Activated T-helper 9 cell treated with anti-CD3 and anti-CD28 coated beads, Interleukin-2, amount 50 U/mL, for 16 hours (primary cell): ENCODE results near the gene ALK.
A peak's percentile ranks its signal among the peaks of the same experiment; 100 is the strongest.

Experiments used
- DNase-seq: peaks from one replicate; pipeline ENCODE4 v3.0.0-alpha.2; 2020; ENCODE audit warnings: low read depth

The ALK gene

DNA sequence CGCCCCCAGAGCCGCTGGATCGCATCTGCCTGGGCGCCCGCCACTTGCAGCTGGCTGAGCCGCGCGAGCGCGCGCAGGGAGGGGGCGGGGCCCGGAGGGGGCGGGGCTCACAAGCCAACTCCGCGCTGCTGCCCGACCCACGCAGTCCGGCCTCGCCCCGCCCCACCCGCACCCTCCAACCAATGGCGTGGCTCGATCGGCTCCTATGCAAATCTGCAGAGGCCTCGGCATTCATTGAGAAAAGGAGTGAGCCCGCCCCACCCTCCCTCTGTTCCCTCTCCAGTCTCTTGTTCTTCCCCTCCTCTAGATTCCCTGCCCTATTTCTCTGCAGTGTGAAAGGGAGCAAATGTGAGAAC lies at the start of gene ALK:
Gene ALK, minus strand, starts transcription at position 27 of the 356 bp plus-strand sequence. CDS start 927 bp downstream, outside the sequence.
- DNase-seq, result peak; percentile 34

DNA sequence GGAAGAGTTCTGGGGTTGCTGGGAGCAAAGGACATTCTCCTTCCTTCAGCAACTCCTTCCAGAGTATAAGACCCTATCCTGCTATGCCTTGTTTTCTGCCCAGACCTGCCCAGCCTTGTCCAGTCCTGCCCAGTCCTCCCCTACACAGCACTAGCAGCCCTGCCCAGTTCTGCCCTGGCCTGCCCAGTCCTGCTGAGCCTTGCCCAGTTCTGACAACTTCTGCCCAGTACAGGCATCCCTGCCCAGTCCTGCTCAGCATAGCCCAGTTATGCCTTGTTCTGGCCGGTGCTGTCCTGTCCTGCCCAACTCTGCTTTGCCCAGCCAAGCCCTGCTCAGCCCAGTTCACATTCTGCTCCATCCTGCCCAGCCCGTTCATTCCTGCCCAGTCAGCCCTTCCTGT lies 44.9 kb upstream of the ALK start:
- no peak for DNase-seq

DNA sequence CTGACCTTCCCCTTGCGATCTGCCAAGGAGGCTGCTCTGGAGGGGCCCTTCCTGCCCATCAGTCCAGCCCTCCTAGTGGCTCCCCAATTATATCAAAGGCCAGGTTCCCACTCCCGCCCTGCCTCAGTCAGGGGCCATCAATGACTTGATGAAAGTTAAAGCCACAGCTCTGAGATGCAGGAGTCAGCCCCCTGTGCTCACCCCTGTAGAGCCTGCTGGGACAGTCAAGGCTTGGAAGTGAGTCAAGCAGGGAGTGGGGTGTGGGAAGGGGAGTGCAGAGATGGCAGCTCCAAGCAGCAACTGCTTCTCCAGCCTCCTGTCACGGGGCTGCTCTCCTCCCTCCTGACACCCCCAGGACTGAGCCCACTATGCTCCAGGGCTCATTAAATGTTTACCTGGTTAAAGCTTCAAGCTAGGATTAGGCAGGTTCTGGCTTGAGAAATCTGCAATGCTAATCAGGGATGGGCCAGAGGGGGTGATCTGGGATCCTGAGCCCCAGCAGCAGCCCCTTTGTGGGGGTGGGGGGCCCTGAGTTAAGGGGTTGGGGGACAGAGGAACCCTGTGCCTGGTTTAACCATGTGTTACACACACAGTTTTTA lies 42.7 kb upstream of the ALK start:
- no peak for DNase-seq

DNA sequence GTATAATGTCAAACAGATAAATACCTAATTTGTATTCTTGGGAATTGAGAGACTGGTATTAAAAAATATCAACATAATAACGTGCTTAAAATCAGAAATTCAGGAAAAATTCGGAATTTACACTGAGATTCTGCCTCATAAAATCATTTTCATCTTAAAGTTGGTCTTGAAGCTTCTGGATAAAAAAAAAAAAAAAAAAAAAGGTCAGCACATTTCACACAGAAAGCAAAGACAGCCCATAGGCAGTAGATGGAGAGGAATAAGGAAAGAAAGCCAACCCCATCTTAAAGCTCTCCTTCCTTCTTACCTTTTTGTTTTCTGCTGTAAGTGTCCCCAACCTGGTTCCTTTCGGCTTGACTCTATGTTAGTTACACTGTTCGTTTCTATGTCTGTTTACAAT lies 41.5 kb upstream of the ALK start:
- DNase-seq, result no peak

DNA sequence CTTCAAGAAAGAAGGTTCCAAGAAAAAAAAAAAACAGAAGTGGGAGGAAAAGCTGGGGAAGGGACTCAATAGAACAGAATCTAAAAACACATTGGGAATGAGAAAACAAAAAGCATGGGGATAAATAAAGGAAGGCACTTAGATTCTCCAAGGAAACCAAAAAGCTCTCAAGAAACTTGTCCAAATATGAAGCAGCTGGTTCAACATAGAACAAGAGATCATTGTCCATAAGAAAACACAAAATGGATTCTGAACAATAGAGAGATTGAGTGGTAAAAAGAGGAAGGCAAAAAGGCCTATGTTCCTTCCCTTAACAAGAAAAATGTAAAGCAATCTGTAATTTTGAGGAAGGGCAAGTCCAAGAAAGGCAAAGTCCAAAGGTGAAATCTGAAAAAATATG lies 32.9 kb upstream of the ALK start:
- no peak for DNase-seq

DNA sequence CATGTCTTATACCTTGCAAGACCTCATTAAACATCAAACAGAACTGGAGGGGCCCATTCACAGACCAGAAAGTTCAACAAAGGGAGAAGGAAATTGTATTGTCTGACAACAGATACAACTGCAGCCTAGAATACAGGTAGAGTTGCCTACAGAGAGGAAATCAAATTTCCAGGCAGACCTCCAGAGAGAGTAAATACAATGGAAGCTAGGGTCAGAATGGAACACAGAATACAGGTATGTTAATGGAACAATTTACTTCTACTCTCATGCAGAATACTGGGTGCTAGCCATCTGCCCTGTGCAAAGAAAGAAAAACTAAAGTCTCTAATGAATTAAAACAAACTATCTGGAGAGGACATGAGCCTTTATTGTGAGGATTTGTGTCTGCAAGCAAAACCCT lies 31.6 kb upstream of the ALK start:
- DNase-seq, result no peak

DNA sequence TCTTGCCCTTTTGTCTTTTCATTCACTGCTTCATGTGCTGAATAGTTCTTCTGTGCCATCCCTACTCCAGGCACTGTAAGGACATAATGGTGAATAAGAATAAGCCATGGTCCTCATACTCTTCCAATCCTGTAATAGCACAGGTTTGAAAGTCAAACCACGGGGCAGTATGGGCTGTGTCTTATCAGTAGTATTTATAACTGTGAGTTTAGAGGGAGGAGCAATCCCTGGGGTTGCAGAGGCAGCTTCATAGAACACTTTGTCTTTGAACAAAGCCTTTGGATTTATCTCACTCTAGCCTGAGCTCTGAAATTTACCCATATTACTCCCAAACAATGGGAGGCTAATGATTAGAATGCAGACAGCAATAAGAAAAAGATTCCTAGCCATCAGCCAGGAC lies 30.2 kb upstream of the ALK start:
- DNase-seq, result no peak

DNA sequence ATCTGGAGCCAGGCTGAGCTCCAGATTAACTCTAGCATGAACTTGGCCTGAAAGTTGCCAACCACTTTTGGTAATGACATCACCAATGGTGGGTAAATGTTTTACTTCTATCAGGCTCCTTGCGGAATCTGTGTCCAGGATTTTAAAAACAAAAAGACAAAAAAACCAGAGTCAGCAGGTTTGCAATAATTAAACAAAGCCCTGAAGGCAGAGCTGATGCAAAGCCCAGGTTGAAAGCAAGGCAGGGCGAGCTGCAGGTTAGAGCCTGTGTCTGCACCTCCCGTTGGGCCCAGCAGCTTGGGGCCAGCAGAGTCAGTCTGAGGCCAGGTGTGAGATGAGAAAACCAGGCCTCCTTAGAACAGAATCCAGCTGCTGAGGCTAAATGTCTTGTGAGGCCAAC lies 29.1 kb upstream of the ALK start:
- DNase-seq, result no peak

DNA sequence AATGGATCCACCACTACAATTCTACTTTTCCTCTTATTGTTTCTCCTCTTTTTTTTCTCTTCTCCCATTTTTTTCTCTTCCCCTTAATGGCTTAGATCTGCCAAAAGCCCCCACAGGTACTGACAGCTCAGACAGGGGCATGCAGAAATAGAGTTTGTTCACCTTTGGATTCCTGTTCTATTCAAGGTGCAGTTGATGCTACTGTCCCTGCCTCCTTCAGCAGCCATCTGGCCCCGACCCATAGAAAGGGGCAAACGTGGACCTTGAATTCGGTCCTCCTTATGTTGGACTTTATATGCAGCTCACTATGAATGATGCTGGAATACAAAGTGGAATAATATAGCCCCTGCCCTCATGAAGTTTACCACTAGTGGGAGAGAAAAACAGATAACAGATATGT lies 27.7 kb upstream of the ALK start:
- no peak for DNase-seq

DNA sequence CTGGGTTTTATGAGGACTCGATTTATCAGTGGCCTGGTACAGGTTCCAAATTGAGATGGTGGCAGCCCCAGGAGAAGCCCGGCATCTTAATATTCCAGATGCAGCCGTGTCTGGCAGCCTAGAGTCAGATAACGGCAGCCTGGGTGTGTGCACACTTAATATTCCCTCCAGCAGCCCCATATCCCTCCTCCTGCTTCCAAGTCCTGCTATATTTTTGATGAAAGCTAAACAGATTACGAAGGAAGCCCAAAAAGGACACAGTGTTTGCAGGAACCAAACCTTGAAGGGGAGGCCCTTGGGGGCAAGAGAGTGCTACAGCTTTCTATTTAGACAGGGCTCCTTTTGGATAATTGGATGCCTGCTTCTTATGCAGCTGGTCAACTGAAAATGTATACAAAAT lies 25.1 kb upstream of the ALK start:
- DNase-seq, result no peak

DNA sequence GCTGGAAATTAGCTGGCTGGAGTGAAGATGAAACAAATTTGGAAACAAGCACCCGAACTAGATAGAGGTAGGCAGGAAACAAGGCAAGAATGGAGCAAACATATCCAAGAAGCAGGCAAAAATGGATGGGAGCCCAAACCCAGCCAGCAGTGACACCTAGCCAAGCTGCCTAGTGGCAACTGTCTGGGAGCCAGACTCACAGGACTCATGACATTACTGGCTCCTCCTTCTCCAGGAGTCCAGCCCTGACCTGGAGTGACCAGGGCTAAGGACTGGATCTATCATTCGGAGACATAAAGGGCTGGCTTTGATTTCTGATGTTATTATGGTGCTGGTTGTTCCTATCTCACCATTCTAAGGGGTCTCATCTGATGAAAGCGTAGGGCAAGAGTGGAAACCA lies 21.3 kb upstream of the ALK start:
- DNase-seq, result no peak

DNA sequence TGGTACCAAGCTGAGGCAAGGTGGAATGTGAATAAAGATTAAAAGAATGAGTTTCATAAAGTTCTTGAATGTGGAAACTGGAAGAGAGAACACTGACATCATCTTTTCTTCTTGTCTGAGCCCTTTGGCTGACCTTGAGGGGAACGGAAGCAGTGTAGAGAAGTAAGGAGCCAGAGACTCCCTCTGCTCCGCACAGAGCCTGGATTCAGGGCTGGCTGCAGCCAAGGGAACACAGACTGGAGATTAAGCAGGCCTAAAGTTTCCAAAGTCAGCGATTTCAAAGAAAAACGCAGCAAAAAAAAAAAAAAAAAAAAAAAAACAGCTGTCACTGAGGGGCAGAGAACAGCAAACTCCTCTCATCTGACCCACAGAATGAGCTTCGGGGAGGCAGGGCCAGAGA lies 19.3 kb upstream of the ALK start:
- DNase-seq, result no peak

DNA sequence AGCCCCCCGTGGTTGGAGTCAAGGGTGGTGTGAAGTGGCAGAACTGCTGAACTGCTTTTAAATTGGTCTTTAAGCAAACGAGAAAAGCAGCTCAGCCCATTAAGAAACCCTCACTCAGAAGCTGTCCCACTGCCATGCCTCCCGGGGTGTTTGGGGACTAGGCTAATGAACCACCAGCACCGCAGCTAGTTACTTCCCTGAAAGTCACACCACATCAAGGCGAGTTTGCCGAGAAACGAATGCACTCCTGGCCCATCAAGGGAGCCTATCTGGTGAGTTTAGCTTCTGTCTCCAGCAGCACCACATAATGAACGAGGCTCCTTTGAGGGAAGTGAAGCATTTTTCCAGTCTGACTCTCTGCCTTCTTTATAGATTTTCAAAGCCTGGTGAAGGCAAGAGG lies 14.6 kb upstream of the ALK start:
- no peak for DNase-seq

DNA sequence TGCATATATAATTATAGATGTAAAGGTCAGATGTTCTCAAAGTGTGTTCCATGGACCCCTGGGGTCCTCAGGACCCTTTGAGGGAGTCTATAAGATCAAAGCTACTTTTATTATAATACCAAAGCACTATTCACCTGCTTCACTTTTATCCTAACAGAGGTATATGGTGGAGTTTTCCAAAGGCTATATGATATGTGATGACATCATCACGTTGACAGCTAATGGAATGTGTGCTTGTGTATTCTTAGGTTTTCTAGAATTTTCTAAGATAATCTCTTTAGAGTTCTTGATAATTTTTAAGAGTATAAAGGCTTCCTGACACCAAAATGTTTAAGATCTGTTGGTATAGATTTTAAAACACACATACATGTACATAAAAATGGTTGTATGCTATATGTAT lies 10.4 kb upstream of the ALK start:
- DNase-seq, result no peak

DNA sequence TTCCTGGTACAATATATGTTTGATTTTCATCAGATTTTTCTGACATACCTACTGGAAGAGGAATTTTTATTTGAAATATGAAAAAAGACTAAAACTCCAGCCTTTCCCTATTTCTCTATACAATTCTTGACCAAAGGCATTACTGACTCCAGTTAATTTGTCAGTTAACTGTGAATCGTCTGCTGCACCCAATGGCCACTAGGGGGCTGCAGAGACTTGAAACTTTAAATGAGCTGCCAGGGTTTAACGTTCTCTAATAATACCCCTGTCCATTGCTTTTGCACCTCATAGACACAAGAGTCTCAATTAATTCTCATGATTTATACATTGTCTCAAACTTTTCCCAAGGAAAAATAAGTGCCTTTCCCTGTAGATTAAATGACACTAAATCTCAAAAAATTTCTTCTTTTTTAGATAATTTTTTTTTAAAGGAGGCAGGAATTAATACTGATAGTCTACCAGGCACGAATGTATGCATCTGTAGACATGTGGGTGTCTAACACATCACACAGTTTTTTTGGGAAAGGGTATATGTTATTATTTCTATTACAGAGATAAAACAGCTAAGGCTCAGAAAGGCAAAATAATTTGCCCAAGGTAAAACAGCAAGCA lies 1.8 kb upstream of the ALK start:
- DNase-seq, result peak; percentile 15

DNA sequence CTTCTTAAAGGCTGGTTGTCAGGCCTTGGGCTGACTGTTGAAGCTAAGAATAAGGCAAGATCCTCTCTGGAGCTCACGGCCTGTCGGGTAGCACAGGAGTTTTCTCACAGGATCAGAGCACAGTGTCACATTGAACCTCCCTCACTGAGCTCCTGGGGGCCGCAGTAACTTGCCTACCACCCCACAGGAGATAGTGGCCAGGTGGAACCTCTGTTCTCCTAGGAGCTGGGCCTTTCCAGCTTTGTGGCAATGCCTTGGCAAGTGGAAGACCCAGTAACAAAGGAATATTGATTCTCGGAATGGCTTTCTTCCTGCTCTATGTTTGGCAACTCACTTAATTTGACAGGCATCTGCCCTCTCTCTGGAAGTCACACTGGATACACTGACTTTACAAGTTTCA lies 1.2 kb upstream of the ALK start:
- DNase-seq, result no peak

DNA sequence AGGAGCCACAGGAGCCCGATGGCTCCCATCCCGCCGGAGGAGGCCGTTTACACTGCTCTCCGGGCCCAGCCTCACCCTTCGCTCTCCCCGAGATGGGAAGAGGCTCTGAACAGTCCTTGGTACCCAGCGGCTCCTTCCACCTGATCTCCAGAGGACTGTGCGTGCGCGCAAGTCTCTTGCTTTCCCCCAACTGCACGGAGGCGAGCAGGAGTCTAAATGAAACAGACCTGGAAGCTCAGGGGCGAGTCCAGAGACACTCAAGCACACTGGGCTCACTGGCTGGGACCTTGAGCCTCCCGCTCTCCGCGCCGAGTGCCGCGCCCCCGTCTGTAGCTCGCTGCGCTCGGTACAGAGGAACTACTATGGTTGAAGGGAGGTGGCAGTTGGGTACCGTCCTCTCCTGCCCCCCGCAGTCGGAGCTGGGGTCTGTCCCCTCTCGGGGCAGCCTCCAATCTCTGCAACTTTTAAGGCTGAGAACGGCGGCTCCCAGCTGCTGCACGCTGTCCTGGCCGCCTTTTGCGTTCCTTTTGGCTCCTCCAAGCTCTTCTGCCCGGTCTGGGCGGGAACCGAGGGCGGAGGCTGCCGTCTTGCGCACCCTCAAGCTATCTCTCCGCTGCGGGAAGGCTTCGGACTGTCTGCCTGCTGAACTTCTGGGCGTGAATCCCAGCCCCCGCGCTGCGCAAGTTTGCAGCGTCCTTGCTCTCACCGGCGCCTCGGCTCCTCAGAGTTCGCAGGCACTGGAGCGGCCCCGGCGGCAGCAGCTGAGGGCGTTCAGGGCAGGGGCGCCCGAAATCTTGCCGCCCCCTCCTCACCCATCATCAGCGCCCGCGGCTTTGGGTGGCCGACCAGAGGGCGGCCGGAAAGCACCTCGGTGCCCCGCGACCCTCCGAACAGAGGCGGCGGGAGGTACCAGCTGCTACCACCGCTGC lies 491 bp downstream of the ALK start:
- DNase-seq, result no peak

DNA sequence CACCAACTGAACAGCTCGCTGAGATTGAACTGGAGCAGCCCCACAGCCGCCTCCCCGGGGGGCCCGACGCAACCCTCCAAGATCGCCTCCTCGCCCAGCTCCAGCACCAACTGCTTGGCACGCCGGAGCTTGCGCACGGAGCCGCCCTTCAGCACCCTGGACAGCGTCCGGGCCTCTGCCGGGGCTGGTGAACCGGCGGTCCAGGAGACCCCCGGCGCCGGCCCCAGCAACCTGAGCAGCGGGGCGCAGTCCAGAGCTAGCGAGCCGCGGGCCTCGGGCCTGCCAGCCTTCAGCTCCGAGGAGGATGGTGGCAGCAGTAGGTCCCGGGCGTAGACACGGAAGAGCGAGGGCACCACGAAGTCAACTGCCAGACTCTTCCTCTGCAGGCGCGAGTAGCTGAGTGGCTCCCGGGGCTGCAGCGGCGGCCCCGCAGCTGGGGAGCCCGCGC lies 1.2 kb downstream of the ALK start:
- no peak for DNase-seq

DNA sequence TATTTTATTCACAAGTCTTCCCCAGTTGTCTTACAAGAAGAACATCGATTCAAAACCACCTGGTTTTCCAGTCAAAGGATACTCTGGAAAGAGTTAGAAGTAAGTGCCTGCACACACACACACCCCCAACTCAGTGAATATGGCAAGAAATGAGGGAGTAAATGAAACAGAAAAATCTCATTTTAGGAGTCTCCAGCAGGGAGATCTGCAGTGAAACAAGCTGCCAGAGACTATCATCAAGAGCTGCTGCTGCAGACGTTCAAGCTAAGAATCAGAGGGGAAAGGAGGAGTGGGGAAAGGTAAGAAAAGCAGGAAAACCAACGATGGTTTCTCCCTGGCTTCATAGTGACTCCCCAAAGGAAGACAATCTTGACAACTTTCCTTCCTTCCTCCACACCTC lies 2.4 kb downstream of the ALK start:
- DNase-seq, result no peak

DNA sequence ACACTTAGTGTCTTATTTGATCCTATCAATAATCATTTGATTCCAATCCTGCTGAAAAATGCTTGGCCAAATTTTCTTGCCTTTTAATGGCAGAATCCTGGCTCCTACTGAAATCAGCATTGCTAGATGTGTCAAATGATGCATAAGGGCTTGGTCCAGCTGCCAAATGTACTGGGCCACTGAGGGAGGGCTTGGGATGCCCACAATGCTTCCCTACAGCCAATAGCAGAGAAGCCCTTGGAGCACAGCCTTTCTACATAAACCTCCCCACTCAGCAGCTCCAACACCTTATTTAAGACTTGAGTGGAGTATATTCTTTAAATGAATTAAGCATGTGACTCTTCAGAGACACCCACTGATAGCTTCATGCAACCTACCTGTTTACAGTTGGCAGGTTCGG lies 3.6 kb downstream of the ALK start:
- DNase-seq, result no peak

DNA sequence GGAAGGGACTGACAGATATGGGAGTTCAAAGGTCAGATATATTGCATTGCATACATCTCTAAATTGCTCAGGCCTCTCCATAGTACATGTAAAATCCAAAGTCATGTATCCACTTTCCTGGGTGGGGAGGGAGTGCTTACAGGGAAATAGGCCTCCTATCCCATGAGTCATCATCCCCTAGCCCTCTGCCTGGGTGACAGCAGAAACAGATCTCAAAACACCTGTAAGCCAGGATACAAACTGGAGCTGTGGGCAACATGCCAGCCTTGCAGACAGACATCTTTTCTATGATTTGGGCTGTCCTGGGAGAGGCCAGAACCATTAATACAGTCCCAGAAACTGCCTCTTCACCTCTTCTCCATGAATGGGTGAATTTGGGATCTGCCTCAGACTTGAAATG lies 4.8 kb downstream of the ALK start:
- no peak for DNase-seq

DNA sequence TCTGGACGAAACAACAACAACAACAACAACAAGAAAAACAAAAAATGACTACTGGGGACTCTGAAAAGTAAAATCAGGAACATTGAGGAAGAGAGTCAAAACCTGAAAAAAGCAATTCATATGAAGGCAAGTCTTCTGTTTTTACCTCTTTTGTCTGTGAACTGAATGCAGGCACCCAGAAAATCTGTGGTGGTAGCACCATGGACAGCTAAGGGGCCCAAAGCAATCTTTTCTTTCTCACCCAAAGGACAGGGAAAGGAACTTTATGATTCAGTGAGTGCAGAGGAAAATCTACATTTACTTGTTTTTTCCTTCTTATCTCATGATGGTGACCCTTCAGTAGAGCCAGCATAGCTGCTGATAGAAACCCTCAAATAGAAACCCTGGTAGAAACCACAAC lies 10.4 kb downstream of the ALK start:
- no peak for DNase-seq

DNA sequence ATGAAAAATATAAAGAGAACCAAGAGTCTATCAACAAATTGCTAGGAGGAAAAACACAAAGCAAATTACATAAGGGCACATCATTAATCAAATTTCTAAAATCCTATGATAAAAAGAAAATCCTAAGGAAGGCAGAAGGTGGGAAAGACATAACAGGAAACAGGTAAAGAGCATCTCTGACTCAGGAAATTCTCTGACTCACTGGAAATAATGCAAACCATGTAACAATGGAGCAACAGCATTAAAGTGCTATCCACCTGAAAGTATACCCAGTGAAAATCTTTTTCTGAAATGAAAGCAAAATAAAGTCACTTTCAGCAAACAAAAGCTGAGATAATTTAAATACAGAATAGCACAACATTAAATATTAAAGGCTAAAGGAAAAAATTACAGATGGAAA lies 10.9 kb downstream of the ALK start:
- no peak for DNase-seq
